ENCODE results near the gene PKD2.

DNA sequence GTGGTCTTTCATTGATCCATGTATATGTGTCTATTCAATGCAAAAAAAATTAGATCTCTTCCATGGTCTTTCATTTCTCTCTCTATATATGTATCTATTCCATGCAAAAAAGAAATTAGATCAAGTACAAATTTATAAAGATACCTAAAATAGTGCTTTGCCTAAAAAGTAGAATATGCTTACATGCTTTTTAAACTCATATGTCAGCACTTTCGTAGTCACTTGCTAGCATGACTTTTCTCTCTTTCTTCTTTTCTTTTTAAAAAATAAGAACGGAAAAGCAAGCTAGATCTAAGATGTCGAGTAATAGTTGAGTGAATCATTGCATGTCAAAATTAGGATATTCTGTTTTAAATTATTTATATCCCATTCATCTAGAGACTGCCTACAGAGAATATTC is 50.9 kb downstream of the PKD2 start:
- TF ChIP-seq, protein P1, sequence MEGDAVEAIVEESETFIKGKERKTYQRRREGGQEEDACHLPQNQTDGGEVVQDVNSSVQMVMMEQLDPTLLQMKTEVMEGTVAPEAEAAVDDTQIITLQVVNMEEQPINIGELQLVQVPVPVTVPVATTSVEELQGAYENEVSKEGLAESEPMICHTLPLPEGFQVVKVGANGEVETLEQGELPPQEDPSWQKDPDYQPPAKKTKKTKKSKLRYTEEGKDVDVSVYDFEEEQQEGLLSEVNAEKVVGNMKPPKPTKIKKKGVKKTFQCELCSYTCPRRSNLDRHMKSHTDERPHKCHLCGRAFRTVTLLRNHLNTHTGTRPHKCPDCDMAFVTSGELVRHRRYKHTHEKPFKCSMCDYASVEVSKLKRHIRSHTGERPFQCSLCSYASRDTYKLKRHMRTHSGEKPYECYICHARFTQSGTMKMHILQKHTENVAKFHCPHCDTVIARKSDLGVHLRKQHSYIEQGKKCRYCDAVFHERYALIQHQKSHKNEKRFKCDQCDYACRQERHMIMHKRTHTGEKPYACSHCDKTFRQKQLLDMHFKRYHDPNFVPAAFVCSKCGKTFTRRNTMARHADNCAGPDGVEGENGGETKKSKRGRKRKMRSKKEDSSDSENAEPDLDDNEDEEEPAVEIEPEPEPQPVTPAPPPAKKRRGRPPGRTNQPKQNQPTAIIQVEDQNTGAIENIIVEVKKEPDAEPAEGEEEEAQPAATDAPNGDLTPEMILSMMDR (IDR thresholded peaks at IDR 0.05): no peak
- TF ChIP-seq POLR2A (IDR thresholded peaks at IDR 0.05) (no peak), POLR2AphosphoS5 (IDR thresholded peaks at IDR 0.05) (no peak)
